ENCODE results near the gene ZFHX3.

DNA sequence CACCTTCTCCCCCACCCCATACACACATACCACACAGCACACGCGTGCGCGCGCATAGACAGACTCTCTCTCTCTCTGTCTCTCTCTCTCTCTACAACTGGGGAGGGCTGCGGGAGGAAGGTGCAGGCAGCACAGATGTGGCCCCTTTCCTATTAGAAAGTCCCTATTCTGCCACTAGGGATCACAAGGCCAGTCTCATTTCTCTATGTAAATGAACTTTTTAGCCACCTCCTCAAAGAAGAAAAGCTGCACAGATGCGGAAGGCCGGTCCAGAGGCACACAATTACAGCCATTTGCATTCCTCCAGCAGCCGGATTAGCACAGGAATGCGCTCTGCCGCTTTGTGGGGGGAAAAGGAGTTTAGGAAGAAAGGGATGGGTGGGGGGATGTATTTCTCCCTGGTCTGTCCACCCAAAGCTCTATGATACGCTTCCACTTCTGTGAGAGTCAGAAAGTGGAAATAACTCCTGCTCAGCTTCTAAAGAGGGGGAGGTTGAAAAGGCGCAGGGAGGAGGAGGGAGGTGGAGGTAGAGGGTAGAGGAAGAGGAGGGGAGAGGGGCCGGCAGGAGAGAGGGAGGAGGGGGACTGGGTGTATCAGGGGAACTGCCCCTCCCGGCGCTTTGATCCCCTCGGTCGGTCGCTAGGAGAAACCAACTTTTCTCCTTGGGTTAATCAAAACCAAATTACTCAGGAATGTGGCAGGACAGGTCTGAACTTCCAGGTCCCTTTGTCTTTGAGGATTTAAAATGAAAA is 11.7 kb downstream of the ZFHX3 start:
- TF ChIP-seq, protein P1, sequence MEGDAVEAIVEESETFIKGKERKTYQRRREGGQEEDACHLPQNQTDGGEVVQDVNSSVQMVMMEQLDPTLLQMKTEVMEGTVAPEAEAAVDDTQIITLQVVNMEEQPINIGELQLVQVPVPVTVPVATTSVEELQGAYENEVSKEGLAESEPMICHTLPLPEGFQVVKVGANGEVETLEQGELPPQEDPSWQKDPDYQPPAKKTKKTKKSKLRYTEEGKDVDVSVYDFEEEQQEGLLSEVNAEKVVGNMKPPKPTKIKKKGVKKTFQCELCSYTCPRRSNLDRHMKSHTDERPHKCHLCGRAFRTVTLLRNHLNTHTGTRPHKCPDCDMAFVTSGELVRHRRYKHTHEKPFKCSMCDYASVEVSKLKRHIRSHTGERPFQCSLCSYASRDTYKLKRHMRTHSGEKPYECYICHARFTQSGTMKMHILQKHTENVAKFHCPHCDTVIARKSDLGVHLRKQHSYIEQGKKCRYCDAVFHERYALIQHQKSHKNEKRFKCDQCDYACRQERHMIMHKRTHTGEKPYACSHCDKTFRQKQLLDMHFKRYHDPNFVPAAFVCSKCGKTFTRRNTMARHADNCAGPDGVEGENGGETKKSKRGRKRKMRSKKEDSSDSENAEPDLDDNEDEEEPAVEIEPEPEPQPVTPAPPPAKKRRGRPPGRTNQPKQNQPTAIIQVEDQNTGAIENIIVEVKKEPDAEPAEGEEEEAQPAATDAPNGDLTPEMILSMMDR (conservative IDR thresholded peaks at IDR 0.05): no peak
- TF ChIP-seq ZFX (IDR thresholded peaks at IDR 0.05): no peak

Data from C4-2B (cell line).